Measurements from ENCODE around the gene FAXC.

DNA sequence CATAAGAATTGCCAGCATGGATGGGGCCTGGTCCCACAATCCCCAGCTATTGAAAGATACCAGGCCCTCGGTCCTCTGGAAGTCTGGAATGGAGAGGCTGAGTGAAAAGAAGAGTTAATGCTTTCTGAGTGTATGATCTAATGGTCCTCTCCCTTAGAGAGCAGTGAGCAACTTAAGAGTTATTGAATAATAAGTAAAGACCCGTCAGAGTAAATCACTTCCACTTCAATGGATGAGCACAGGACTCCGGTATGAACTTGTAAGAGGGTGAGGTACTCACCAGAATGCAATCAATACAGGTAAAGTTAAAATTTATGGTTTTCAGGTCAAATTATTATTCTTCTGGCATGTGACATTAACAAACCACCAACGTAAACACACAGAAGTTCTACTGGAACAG lies 39.9 kb downstream of the FAXC start:
- TF ChIP-seq, protein P1, sequence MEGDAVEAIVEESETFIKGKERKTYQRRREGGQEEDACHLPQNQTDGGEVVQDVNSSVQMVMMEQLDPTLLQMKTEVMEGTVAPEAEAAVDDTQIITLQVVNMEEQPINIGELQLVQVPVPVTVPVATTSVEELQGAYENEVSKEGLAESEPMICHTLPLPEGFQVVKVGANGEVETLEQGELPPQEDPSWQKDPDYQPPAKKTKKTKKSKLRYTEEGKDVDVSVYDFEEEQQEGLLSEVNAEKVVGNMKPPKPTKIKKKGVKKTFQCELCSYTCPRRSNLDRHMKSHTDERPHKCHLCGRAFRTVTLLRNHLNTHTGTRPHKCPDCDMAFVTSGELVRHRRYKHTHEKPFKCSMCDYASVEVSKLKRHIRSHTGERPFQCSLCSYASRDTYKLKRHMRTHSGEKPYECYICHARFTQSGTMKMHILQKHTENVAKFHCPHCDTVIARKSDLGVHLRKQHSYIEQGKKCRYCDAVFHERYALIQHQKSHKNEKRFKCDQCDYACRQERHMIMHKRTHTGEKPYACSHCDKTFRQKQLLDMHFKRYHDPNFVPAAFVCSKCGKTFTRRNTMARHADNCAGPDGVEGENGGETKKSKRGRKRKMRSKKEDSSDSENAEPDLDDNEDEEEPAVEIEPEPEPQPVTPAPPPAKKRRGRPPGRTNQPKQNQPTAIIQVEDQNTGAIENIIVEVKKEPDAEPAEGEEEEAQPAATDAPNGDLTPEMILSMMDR (IDR thresholded peaks at IDR 0.05; ENCODE audit: low read depth, low read length) = no peak
- TF ChIP-seq, protein P2, sequence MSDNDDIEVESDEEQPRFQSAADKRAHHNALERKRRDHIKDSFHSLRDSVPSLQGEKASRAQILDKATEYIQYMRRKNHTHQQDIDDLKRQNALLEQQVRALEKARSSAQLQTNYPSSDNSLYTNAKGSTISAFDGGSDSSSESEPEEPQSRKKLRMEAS (IDR thresholded peaks at IDR 0.05; ENCODE audit: low read depth, low read length) = no peak
- TF ChIP-seq POLR2A (IDR thresholded peaks at IDR 0.05; ENCODE audit: extremely low read depth, insufficient read length) (no peak), MYC (IDR thresholded peaks at IDR 0.05; ENCODE audit: low read depth, low read length) (no peak)
